Adrenal gland (tissue), 5 donors: ENCODE measurements around the gene LRP2.

Experiments used
- POLR2A ChIP-seq, 2 donors: fragments of 450-650 bp; IDR thresholded peaks; one replicate each; pipeline ENCODE4 v1.6.1; 2017; ENCODE audit warnings: antibody characterized with exemption in 2 of 2, mild to moderate bottlenecking in 2 of 2, moderate library complexity in 1 of 2
- TF ChIP-seq, protein P1 (sequence below), 6 experiments: fragments of 450-650 bp in 4 of 6; fragments of 200-600 bp in 2 of 6; sonication (generic) in 1 of 6; IDR thresholded peaks; 1 replicate in 5 of 6; 2 replicates in 1 of 6; pipeline versions ENCODE4 v1.5.1 to v1.8.0; 2016 to 2021; ENCODE audit warnings: antibody characterized with exemption in 6 of 6, mild to moderate bottlenecking in 2 of 6, moderate library complexity in 1 of 6
- donor health status: DM: no; HTN: no; CAD: no.

- TF ChIP-seq, protein P1, sequence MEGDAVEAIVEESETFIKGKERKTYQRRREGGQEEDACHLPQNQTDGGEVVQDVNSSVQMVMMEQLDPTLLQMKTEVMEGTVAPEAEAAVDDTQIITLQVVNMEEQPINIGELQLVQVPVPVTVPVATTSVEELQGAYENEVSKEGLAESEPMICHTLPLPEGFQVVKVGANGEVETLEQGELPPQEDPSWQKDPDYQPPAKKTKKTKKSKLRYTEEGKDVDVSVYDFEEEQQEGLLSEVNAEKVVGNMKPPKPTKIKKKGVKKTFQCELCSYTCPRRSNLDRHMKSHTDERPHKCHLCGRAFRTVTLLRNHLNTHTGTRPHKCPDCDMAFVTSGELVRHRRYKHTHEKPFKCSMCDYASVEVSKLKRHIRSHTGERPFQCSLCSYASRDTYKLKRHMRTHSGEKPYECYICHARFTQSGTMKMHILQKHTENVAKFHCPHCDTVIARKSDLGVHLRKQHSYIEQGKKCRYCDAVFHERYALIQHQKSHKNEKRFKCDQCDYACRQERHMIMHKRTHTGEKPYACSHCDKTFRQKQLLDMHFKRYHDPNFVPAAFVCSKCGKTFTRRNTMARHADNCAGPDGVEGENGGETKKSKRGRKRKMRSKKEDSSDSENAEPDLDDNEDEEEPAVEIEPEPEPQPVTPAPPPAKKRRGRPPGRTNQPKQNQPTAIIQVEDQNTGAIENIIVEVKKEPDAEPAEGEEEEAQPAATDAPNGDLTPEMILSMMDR (IDR thresholded peaks at IDR 0.05), result no peak
- TF ChIP-seq POLR2A (IDR thresholded peaks at IDR 0.05), result no peak
Measured at GRCh38 chr2:169225906-169226305, 136.4 kb downstream of the LRP2 start.
